Cortex of kidney (tissue), 1 donor: Measurements from ENCODE around the gene NXPH1.

Source experiments
- DNase-seq: peaks from one replicate; lab custom pipeline; 2025; lab: John Stamatoyannopoulos, UW

NXPH1 gene

DNA sequence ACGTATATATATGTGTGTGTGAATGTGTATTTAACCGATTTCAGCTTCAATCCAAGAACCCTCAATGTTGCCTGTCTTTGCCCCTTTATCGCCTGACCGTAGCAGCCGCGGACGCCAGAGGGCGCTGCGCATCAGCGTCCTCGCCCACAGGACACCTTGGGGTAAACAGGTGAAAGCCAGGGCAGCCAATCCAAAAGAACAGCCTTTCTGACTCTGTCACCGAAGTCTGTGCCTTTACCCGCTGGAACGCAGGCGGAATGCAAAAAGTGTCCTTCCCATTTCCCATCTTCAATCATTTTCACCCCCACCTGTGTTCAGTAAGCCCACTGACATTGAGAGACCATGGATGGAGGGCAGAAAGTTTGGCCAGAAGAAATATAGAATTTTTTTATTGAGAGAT, 3.6 kb downstream of the NXPH1 start:
- no peak for DNase-seq

GRCh38 chr7:8437606-8438005, 4.2 kb downstream of the NXPH1 start:
- DNase-seq: no peak

DNA sequence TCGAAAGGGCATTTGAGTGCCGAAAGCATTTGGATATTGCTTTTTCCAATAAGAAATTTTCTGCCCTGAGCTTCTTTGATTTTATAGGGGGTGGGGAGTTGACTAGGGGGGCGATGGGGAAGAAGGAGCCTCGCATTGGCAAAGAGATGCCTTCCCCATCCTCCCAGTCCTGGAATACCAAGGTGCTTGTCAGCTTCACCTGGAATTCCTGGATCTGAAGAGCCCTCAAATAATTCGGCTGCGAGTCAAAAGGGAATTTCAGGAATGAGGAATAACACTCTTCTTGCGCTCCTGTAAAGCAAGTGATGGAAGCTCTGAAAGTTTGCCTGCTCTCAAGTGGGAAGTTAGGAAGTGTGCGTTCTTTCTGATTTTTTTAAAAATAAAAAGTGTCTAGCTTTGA, 7.3 kb downstream of the NXPH1 start:
- no peak for DNase-seq

GRCh38 chr7:8441106-8441965, 7.9 kb downstream of the NXPH1 start:
- no peak for DNase-seq

GRCh38 chr7:8442051-8442813, 8.8 kb downstream of the NXPH1 start:
- DNase-seq: no peak

- no peak for DNase-seq
Measured at GRCh38 chr7:8442814-8443304, 9.4 kb downstream of the NXPH1 start.

- DNase-seq: no peak
Measured at GRCh38 chr7:8443576-8444467, 10.4 kb downstream of the NXPH1 start.

- no peak for DNase-seq
Measured at GRCh38 chr7:8444468-8444769, 11.0 kb downstream of the NXPH1 start.

DNA sequence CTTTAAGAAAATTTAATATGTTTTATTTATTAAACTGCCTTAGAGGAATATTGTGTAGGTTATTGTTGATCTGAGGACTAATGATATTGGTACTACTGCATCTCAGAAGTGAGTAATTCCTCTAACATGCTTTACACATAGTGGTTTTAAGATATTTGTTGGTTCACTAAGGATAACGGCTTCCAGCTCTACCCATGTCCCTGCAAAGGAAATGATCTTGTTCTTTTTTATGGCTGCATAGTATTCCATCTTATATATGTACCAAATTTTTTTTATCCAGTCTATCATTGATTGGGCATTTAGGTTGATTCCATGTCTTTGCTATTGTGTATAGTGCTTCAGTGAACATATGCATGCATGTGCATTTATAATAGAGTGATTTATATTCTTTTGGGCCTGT, 20.1 kb downstream of the NXPH1 start:
- DNase-seq: no peak

DNA sequence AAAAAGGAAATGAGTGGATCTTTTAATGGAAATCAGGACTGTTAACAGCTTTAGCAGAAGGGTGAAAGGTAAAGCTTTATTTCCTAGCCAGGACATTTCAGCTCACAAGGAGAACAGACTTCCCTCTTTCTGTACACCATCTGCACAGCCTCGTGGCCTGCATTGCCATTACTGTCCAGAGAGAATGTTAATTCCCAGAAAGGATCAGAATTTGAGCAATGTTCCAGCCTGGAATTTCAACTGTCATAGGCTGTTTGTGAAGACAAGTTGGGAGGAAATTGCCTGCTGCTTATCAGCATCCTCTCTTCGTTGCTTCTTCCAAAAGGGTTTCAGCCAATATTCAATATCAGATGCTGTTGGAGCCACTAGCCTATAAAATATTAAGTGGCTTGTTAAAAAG, 22.0 kb downstream of the NXPH1 start:
- no peak for DNase-seq

GRCh38 chr7:8462309-8462708, 28.9 kb downstream of the NXPH1 start:
- no peak for DNase-seq

DNA sequence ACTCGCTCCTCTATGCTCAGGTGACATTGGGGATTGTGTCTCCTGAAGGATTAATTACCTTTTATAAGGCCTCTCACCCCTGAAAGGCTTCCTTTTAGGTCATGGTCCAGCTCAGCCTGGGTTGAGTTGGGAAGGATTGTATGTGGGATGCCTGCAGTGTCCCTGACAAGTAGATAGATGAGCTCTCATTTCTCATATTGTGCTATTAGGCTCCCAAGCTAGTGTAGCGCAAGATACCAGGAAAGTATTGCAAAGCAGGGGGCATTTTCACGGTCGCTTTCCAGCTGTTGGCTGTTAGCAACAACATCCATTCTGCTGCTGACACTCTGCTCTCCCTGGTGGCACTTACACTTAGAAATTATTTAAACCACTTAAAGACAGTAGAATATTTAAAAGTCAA, 31.9 kb downstream of the NXPH1 start:
- no peak for DNase-seq

DNA sequence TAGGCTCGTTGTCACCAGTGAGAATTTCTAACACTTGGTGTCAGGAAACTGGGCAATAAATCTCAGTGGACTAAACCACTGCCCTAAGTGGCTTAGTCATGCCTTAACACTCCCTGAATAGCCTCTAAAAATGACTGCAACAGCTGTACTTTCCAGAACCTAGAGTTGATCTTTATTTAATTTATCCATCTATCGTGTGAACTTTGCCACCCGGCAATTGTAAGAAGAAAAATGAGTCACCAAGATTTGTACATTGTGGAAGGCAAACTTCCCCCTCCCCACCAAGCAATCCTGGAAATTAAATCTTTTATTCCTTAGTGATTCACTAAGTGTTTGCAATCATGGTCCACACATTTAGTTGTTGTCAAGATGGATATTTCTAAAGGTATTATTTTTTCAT, 47.1 kb downstream of the NXPH1 start:
- no peak for DNase-seq

DNA sequence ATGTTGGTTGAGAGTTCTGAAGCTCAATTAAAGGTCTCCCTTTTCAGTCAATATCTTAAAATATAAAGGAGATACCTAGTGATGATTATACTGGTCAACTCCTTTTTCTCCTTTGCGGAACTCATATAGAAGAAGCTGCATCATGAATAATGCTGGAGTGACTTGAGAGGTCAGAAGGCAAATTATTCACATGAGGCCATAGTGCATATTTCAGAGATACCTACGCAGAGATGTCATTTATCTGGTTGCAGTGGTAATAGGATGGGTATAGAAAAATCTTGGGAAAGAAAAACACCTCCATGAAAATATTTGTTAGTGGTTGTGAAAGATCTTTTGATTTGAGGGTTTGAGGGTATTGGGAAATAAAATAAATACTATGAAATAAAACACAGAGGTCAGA, 47.7 kb downstream of the NXPH1 start:
- DNase-seq: no peak

GRCh38 chr7:8481752-8482446, 48.5 kb downstream of the NXPH1 start:
- DNase-seq: no peak

GRCh38 chr7:8490391-8491045, 57.1 kb downstream of the NXPH1 start:
- DNase-seq: no peak

- no peak for DNase-seq
Measured at GRCh38 chr7:8491106-8491505, 57.7 kb downstream of the NXPH1 start.

GRCh38 chr7:8491544-8492489, 58.4 kb downstream of the NXPH1 start:
- no peak for DNase-seq

DNA sequence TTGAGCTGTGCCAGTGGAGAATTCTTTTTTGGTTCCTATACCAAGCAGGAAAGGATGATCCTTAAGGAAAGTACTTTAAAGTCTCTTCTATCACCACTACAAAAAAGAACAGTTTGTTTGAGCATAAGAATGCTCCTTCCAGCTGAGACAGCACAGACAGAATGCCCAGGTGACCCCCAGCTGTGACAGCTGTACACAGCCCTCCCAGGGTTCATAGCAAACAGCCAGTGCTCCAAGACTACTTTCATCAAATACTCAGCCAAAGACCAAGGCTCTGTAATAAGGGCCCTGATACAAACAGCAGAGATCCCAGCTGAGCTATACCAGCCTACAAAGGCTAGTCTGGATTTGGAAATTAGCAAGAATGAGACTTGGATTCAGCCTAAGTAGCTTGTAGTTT, 65.7 kb downstream of the NXPH1 start:
- DNase-seq: no peak

DNA sequence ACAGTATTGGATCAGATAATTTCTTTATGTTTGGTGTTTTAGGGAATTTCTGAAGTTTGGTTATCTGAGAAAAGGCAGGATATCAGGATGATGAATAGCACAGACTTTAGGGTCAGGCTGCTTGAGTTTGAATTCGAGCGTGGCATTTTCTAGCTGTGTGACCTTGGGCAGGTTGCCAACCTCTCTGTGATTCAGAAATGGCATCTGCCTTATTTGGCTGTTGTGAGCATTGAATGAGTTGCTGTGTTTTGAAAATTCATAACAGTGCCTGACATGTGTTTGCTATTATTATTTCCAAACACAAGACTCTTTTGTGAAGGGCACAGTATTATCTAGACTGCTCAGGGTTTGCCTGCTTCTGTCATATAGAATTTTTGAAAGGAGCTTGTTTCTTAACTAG, 66.9 kb downstream of the NXPH1 start:
- DNase-seq: no peak
